WTC11 (cell line): ENCODE measurements around the gene GAK.

Experiments
- AFF4 ChIP-seq: sonication (generic); formaldehyde crosslinking; IDR thresholded peaks from 2 replicates; pipeline ENCODE4 v1.8.1; 2023; ENCODE audit warnings: mild to moderate bottlenecking, missing genetic modification reagents, borderline replicate concordance
- ATF3 ChIP-seq: sonication (generic); formaldehyde crosslinking; conservative IDR thresholded peaks from 2 replicates; pipeline ENCODE4 v1.8.1; 2022; ENCODE audit warnings: mild to moderate bottlenecking, missing genetic modification reagents
- CTCF ChIP-seq: fragments of 200-600 bp; IDR thresholded peaks from 2 replicates; pipeline ENCODE4 v1.8.0; 2022; ENCODE audit warnings: antibody characterized with exemption
- ELF4 ChIP-seq: sonication (generic); formaldehyde crosslinking; IDR thresholded peaks from 2 replicates; pipeline ENCODE4 v1.8.1; 2022; ENCODE audit warnings: low read depth, mild to moderate bottlenecking, moderate library complexity, missing genetic modification reagents
- IRF2 ChIP-seq: sonication (generic); formaldehyde crosslinking; IDR thresholded peaks from 2 replicates; pipeline ENCODE4 v1.8.0; 2022; ENCODE audit warnings: low read depth, missing genetic modification reagents, borderline replicate concordance
- JUN ChIP-seq: sonication (generic); formaldehyde crosslinking; IDR thresholded peaks from 2 replicates; pipeline ENCODE4 v1.8.0; 2023; ENCODE audit warnings: mild to moderate bottlenecking, missing genetic modification reagents
- MAX ChIP-seq: sonication (generic); formaldehyde crosslinking; IDR thresholded peaks from 2 replicates; pipeline ENCODE4 v1.8.0; 2022; ENCODE audit warnings: mild to moderate bottlenecking, missing genetic modification reagents
- NFATC4 ChIP-seq: fragments of 250-450 bp; sonication (Bioruptor Pico); IDR thresholded peaks from 2 replicates; pipeline ENCODE4 v1.9.0; 2021; ENCODE audit warnings: mild to moderate bottlenecking
- NFE2L1 ChIP-seq: sonication (generic); formaldehyde crosslinking; IDR thresholded peaks from 2 replicates; pipeline ENCODE4 v1.8.1; 2023; ENCODE audit warnings: missing genetic modification reagents
- NFYB ChIP-seq: sonication (generic); formaldehyde crosslinking; conservative IDR thresholded peaks from 2 replicates; pipeline ENCODE4 v1.8.0; 2022; ENCODE audit warnings: low read depth, missing genetic modification reagents
- NR3C1 ChIP-seq: sonication (generic); formaldehyde crosslinking; conservative IDR thresholded peaks from 2 replicates; pipeline ENCODE4 v1.8.1; 2023; ENCODE audit warnings: low read depth, mild to moderate bottlenecking, missing genetic modification reagents
- ZBTB21 ChIP-seq: sonication (generic); formaldehyde crosslinking; IDR thresholded peaks from 2 replicates; pipeline ENCODE4 v1.8.1; 2023; ENCODE audit warnings: mild to moderate bottlenecking, missing genetic modification reagents, borderline replicate concordance
- ZBTB43 ChIP-seq: sonication (generic); formaldehyde crosslinking; IDR thresholded peaks from 2 replicates; pipeline ENCODE4 v1.8.1; 2023; ENCODE audit warnings: mild to moderate bottlenecking, missing genetic modification reagents

GRCh38 chr4:893995-894705 lies 38.0 kb downstream of the GAK start:
- TF ChIP-seq NR3C1 (CRISPR knock-in tag), result no peak
- TF ChIP-seq ATF3 (CRISPR knock-in tag), result no peak
- no peak for TF ChIP-seq ZBTB43
- no peak for TF ChIP-seq CTCF
- no peak for TF ChIP-seq IRF2 (CRISPR knock-in tag)
- TF ChIP-seq MAX (CRISPR knock-in tag), result no peak
- no peak for TF ChIP-seq AFF4 (CRISPR knock-in tag)
- no peak for TF ChIP-seq NFATC4 (CRISPR knock-in tag)
- TF ChIP-seq JUN, result no peak
- no peak for TF ChIP-seq ZBTB21 (CRISPR knock-in tag)
- TF ChIP-seq ELF4, result no peak
- TF ChIP-seq NFE2L1 (CRISPR knock-in tag), result no peak
- no peak for TF ChIP-seq NFYB (CRISPR knock-in tag)
